Vagina (tissue), 2 donors: ENCODE results near the gene ZBTB22.
A peak's percentile ranks its signal among the peaks of the same experiment; 100 is the strongest.

ENCODE experiments used
- POLR2A ChIP-seq, 2 donors: fragments of 450-650 bp; IDR thresholded peaks; one replicate each; pipeline ENCODE4 v1.6.1; 2017; ENCODE audit warnings: antibody characterized with exemption in 2 of 2, mild to moderate bottlenecking in 2 of 2, moderate library complexity in 2 of 2
- POLR2AphosphoS5 ChIP-seq, 2 donors: sonication (generic); formaldehyde crosslinking; IDR thresholded peaks; one replicate each; pipeline ENCODE4 v1.9.0; 2017; ENCODE audit warnings: antibody characterized with exemption in 2 of 2, mild to moderate bottlenecking in 2 of 2, low read depth in 1 of 2; ENCODE audit not compliant: insufficient read depth in 1 of 2
- TF ChIP-seq, protein P1 (sequence below), 3 experiments: fragments of 450-650 bp in 2 of 3; fragments of 200-600 bp in 1 of 3; sonication (generic) in 1 of 3; IDR thresholded peaks; one replicate each; pipeline ENCODE4 v1.5.1; 2017 to 2019; ENCODE audit warnings: antibody characterized with exemption in 3 of 3, mild to moderate bottlenecking in 2 of 3, moderate library complexity in 2 of 3

DNA sequence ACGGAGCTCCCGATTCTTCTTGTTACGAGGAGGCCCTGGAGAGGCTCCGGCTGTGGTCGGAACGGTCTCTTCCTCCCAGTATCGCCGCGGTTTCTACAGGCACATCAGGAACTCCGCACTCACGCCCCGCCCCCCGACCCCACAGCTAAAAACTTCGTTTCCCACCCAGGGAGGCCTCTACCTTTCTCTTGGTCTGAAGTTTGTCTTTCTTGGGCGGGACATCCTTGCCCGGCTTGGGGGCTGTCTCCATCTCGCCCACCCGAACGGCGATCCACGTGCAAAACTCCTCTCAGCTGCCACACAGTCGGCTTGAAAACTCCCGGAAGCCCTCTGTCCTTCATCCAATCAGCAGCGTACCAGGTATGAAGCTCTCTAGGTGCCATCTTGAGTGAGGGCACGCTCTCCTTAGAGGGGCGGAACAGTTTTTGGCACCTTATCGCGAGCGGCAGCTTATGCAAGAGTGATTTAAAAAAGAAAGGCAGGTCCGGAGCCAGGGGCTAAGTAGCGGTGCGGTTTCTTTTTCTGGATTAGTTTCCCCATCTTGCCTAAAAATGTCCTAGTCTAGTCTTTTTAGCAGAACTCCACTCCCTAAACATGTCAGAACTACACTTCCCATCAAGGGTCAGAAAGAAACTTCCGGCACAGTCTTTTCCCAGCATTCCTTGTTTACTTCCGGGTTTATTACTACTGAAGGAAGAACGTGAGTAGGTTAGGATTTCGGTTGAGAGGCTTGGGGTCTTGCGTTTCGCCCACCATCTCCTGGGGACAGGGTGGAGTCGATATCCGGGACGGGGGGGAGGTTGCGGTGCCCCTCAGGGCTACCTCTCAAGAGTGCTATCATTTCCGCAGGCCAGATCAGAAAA is 28.4 kb downstream of the ZBTB22 start, which contains the start of the genes PFDN6 and WDR46:
- no peak for TF ChIP-seq POLR2A (IDR thresholded peaks at IDR 0.05)
- TF ChIP-seq, protein P1, sequence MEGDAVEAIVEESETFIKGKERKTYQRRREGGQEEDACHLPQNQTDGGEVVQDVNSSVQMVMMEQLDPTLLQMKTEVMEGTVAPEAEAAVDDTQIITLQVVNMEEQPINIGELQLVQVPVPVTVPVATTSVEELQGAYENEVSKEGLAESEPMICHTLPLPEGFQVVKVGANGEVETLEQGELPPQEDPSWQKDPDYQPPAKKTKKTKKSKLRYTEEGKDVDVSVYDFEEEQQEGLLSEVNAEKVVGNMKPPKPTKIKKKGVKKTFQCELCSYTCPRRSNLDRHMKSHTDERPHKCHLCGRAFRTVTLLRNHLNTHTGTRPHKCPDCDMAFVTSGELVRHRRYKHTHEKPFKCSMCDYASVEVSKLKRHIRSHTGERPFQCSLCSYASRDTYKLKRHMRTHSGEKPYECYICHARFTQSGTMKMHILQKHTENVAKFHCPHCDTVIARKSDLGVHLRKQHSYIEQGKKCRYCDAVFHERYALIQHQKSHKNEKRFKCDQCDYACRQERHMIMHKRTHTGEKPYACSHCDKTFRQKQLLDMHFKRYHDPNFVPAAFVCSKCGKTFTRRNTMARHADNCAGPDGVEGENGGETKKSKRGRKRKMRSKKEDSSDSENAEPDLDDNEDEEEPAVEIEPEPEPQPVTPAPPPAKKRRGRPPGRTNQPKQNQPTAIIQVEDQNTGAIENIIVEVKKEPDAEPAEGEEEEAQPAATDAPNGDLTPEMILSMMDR (IDR thresholded peaks at IDR 0.05) = no peak
- peak; percentile 74 to 100 for TF ChIP-seq POLR2AphosphoS5 (IDR thresholded peaks at IDR 0.05; ENCODE audit: insufficient read depth in 1 of 2, low read depth in 1 of 2)
